CD14-positive monocyte (primary cell): ENCODE results near the gene KRTAP21-1. TPM values are rescaled to one million over a fixed set of nuclear protein-coding genes. Genes with fewer than 3 reads are reported as not detected.

Experiments used
- DNase-seq, 3 donors: peaks; one replicate each; pipeline ENCODE4 v3.0.0-alpha.2; 2011 to 2022
- H2AFZ ChIP-seq: 2 replicates; pipeline ENCODE4 v1.6.0; 2012; ENCODE audit warnings: mild to moderate bottlenecking, low read depth, low read length, inconsistent platforms; ENCODE audit not compliant: insufficient read depth, poor library complexity, severe bottlenecking
- H3K27ac ChIP-seq, 2 donors: 1 replicate in 1 of 2; 2 replicates in 1 of 2; pipeline ENCODE4 v1.5.1; 2012 to 2013; ENCODE audit warnings: low read length in 2 of 2, control low read depth in 1 of 2, inconsistent platforms in 1 of 2, low read depth in 1 of 2, mild to moderate bottlenecking in 1 of 2
- H3K27me3 ChIP-seq, 2 donors: one replicate each; pipeline versions ENCODE4 v1.6.0 to v1.6.1; 2011 to 2013; ENCODE audit warnings: low read length in 2 of 2; ENCODE audit not compliant: control insufficient read depth in 2 of 2, insufficient read depth in 2 of 2
- H3K36me3 ChIP-seq, 2 donors: replicated peaks in 1 of 2; 1 replicate in 1 of 2; 2 replicates in 1 of 2; pipeline versions ENCODE4 v1.5.1 to v1.6.1; 2012 to 2013; ENCODE audit warnings: low read length in 2 of 2, control low read depth in 1 of 2, inconsistent platforms in 1 of 2, mild to moderate bottlenecking in 1 of 2; ENCODE audit not compliant: insufficient read depth in 2 of 2, control insufficient read depth in 1 of 2
- H3K4me1 ChIP-seq, 2 donors: 1 replicate in 1 of 2; 2 replicates in 1 of 2; pipeline versions ENCODE4 v1.5.1 to v1.6.1; 2012 to 2013; ENCODE audit warnings: low read length in 2 of 2, control low read depth in 1 of 2, inconsistent platforms in 1 of 2, mild to moderate bottlenecking in 1 of 2, moderate library complexity in 1 of 2; ENCODE audit not compliant: insufficient read depth in 2 of 2, control insufficient read depth in 1 of 2
- H3K4me2 ChIP-seq: replicated peaks from 2 replicates; pipeline ENCODE3; 2012; ENCODE audit warnings: low read length, moderate library complexity, mild to moderate bottlenecking; ENCODE audit not compliant: poor library complexity, severe bottlenecking; ENCODE audit errors: extremely low read depth
- H3K4me3 ChIP-seq, 3 experiments: fragments of 200-600 bp in 1 of 3; sonication (generic) in 1 of 3; replicated peaks in 1 of 3; 1 replicate in 2 of 3; 2 replicates in 1 of 3; pipeline ENCODE4 v1.5.1; 2011 to 2013; ENCODE audit warnings: low read length in 3 of 3, mild to moderate bottlenecking in 3 of 3, control low read depth in 2 of 3, low read depth in 2 of 3, inconsistent platforms in 1 of 3, moderate library complexity in 1 of 3
- H3K79me2 ChIP-seq: 2 replicates; pipeline ENCODE4 v1.6.0; 2012; ENCODE audit warnings: mild to moderate bottlenecking, control low read depth, inconsistent platforms, low read length, moderate library complexity; ENCODE audit not compliant: insufficient read depth
- H3K9ac ChIP-seq: 2 replicates; pipeline ENCODE4 v1.6.0; 2017; ENCODE audit warnings: low read length, mild to moderate bottlenecking; ENCODE audit not compliant: insufficient read depth, poor library complexity, severe bottlenecking
- H3K9me3 ChIP-seq, 2 donors: replicated peaks in 1 of 2; 1 replicate in 1 of 2; 2 replicates in 1 of 2; pipeline versions ENCODE4 v1.5.1 to v1.6.1; 2012 to 2013; ENCODE audit warnings: low read length in 2 of 2, control low read depth in 1 of 2; ENCODE audit not compliant: control insufficient read depth in 1 of 2, insufficient read depth in 1 of 2
- H4K20me1 ChIP-seq: 2 replicates; pipeline ENCODE4 v1.6.0; 2012; ENCODE audit warnings: mild to moderate bottlenecking, low read length, control low read depth, moderate library complexity; ENCODE audit not compliant: insufficient read depth
- H3K27ac Mint-ChIP-seq, 7 donors: one replicate each; pipeline ENCODE4 v1.8.0; 2020; ENCODE audit warnings: mild to moderate bottlenecking in 7 of 7, mixed read lengths in 7 of 7, moderate library complexity in 6 of 7, inconsistent platforms in 2 of 7
- H3K27me3 Mint-ChIP-seq, 3 donors: one replicate each; pipeline ENCODE4 v1.8.0; 2021 to 2022; ENCODE audit warnings: low read depth in 3 of 3, mild to moderate bottlenecking in 3 of 3, mixed read lengths in 3 of 3, moderate library complexity in 3 of 3, inconsistent platforms in 1 of 3
- H3K36me3 Mint-ChIP-seq, 2 donors: one replicate each; pipeline ENCODE4 v1.8.0; 2020; ENCODE audit warnings: mixed read lengths in 2 of 2, inconsistent platforms in 1 of 2, mild to moderate bottlenecking in 1 of 2
- H3K4me1 Mint-ChIP-seq: one replicate; pipeline ENCODE4 v1.8.0; 2020; ENCODE audit warnings: mild to moderate bottlenecking, mixed read lengths
- H3K4me3 Mint-ChIP-seq, 2 donors: one replicate each; pipeline ENCODE4 v1.8.0; 2020; ENCODE audit warnings: mild to moderate bottlenecking in 2 of 2, mixed read lengths in 2 of 2, moderate library complexity in 1 of 2
- H3K9me3 Mint-ChIP-seq, 7 donors: one replicate each; pipeline ENCODE4 v1.8.0; 2020 to 2022; ENCODE audit warnings: mixed read lengths in 7 of 7, mild to moderate bottlenecking in 6 of 7, moderate library complexity in 6 of 7, inconsistent platforms in 2 of 7
- WGBS: methylation state at CpG from one replicate; pipeline ENCODE4 v1.1.5; 2013; ENCODE audit warnings: missing lambda C conversion rate; ENCODE audit not compliant: insufficient coverage; 5-methylcytosine and 5-hydroxymethylcytosine counted together
- intact Hi-C, 2 donors: fragments of 100-400 bp; cut with micrococcal nuclease; formaldehyde crosslinking; loops; one replicate each; pipeline versions ENCODE4 v1.15.0 to v1.15.1; 2023
- polyA plus RNA-seq, 3 donors: library from polyadenylated mRNA; depleted of rRNA in 1 of 3; unstranded in 2 of 3; stranded (reverse) in 1 of 3; fragments of 300-500 nt in 2 of 3; fragments of >200 nt in 1 of 3; fragmentation: Illumina TruSeq in 2 of 3; gene quantifications; 1 replicate in 2 of 3; 2 replicates in 1 of 3; pipeline ENCODE4 v1.2.3, GENCODE V29; 2012 to 2021
- TF ChIP-seq, protein P1 (sequence below): fragments of 200-600 bp; IDR thresholded peaks from one replicate; pipeline ENCODE4 v1.8.0; 2022; ENCODE audit warnings: antibody characterized with exemption, mild to moderate bottlenecking

Gene KRTAP21-1
- polyA plus RNA-seq, 3 donors = not detected

- Histone ChIP-seq H3K4me1 (no peaks in the 10 kb centered on the region), H3K79me2 (no peaks in the 10 kb centered on the region), H3K27ac (no peak overlapping the region), H3K4me2 (no peak overlapping the region), H3K27me3 (no peaks in the 10 kb centered on the region), H2AFZ (no peak overlapping the region), H4K20me1 (no peaks in the 10 kb centered on the region), H3K9ac (no peak overlapping the region), H3K36me3 (no peaks in the 10 kb centered on the region), H3K4me3 (no peak overlapping the region), H3K9me3 (peaks cover 0 to 20% of the 10 kb centered on the region in 2 donors)
- no peak overlapping the region for H3K27ac Mint-ChIP-seq
- peaks cover 4 to 21% (median 11%) of the 10 kb centered on the region in 7 donors for H3K9me3 Mint-ChIP-seq
- H3K36me3 Mint-ChIP-seq = no peaks in the 10 kb centered on the region
- WGBS = no CpG with 5 or more reads among the region's 1 CpG
- H3K27me3 Mint-ChIP-seq = peaks cover 0 to 2% (median 0%) of the 10 kb centered on the region in 3 donors
- TF ChIP-seq, protein P1, sequence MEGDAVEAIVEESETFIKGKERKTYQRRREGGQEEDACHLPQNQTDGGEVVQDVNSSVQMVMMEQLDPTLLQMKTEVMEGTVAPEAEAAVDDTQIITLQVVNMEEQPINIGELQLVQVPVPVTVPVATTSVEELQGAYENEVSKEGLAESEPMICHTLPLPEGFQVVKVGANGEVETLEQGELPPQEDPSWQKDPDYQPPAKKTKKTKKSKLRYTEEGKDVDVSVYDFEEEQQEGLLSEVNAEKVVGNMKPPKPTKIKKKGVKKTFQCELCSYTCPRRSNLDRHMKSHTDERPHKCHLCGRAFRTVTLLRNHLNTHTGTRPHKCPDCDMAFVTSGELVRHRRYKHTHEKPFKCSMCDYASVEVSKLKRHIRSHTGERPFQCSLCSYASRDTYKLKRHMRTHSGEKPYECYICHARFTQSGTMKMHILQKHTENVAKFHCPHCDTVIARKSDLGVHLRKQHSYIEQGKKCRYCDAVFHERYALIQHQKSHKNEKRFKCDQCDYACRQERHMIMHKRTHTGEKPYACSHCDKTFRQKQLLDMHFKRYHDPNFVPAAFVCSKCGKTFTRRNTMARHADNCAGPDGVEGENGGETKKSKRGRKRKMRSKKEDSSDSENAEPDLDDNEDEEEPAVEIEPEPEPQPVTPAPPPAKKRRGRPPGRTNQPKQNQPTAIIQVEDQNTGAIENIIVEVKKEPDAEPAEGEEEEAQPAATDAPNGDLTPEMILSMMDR = no peak
- H3K4me1 Mint-ChIP-seq = no peaks in the 10 kb centered on the region
- no peak for DNase-seq
- H3K4me3 Mint-ChIP-seq = no peak overlapping the region
- intact Hi-C loops = no loop called here
Observed at GRCh38 chr21:30726726-30727125, 28.5 kb downstream of the KRTAP21-1 start.

DNA sequence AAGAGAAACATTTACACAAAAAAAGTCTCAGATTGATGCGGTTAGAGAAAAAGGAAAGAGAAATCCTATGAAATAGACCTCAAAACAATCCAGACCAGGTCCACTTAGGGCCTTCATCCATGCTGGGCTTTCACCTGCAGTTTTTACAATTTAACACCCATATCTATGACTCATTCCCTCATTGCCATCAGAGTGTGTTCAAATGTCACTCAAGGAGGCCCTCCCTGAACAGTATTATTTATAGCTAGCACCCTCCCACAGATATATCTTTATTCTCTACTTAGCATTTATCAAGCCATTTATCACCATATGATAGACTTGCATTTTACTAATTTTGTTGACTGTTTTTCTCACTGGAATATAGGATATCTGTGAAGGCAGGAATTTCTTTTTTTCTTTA is 35.8 kb downstream of the KRTAP21-1 start:
- Histone ChIP-seq H2AFZ (no peak overlapping the region), H3K27me3 (no peaks in the 10 kb centered on the region), H3K79me2 (no peaks in the 10 kb centered on the region), H3K9ac (no peak overlapping the region), H3K9me3 (peaks cover 4 to 6% of the 10 kb centered on the region in 2 donors), H3K4me1 (no peaks in the 10 kb centered on the region), H3K36me3 (no peaks in the 10 kb centered on the region), H3K27ac (no peak overlapping the region), H3K4me2 (no peak overlapping the region), H4K20me1 (no peaks in the 10 kb centered on the region), H3K4me3 (no peak overlapping the region)
- intact Hi-C loops = no loop called here
- TF ChIP-seq, protein P1 = no peak
- no peaks in the 10 kb centered on the region for H3K36me3 Mint-ChIP-seq
- no peaks in the 10 kb centered on the region for H3K4me1 Mint-ChIP-seq
- H3K27me3 Mint-ChIP-seq = peaks cover 0 to 2% (median 0%) of the 10 kb centered on the region in 3 donors
- no peak overlapping the region for H3K27ac Mint-ChIP-seq
- no peak overlapping the region for H3K4me3 Mint-ChIP-seq
- no peak for DNase-seq
- peaks cover 0 to 13% (median 3%) of the 10 kb centered on the region in 7 donors for H3K9me3 Mint-ChIP-seq
- no CpG with 5 or more reads among the region's 1 CpG for WGBS
